ENCODE data around the gene LRMDA. TPM values are rescaled to one million over a fixed set of nuclear protein-coding genes. Genes with fewer than 3 reads are reported as not detected.

The LRMDA gene
- total and polyA plus RNA-seq, 10 of the 15 experiments (the other 5 are each of a cell fraction or from before 2014, with no cell fraction given), result 0.07 to 0.54 (median 0.29) TPM; not detected in 4

DNA sequence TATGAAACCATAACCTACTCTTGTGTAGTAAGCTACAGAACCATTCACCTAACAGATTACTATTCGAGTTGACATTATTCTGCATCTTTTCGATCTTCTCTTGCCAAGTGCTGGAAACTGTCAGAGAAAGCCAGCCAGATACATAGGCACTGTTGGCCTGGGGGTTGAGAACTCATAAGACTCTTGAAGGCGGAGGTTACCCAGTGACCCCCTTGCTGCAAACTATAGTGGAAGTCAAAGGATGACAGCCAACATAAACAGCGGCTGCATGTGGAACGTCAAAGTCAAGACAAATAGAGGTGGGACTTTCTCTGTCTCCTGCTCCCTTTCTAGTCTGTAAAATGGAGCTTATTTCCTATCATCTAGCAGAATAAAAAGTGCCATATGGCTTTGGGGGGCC lies 394.2 kb downstream of the LRMDA start:
- FAIRE-seq (no peak), ATAC-seq (no peak), DNase-seq (ENCODE audit: low read depth, low spot score) (no peak)
- ChIA-PET RAD21 (ENCODE audit: unreplicated experiment) (no interaction called here), SMC1A (ENCODE audit: uncharacterized antibody, unreplicated experiment) (interaction anchor here (1.3 to 2.1 kb wide), 2 partner anchors 13 to 20 kb away, joined by 4 to 7 read pairs; no protein-coding TSS in a partner anchor), CTCF (no interaction called here), POLR2A (no interaction called here)
- H4K20me1 ChIP-seq (ENCODE audit: control insufficient read depth, insufficient read depth), result no peaks in the 10 kb centered on the region
- no peaks in the 10 kb centered on the region for H3K79me2 ChIP-seq (ENCODE audit: control insufficient read depth, insufficient read depth, low read length)
- no peak overlapping the region for H2AFZ ChIP-seq (ENCODE audit: control insufficient read depth, low read depth, low read length)
- no peaks in the 10 kb centered on the region for H3K9me3 ChIP-seq (replicated peaks; ENCODE audit: control insufficient read depth, insufficient read depth, low read length)
- no peak overlapping the region for H3K27ac ChIP-seq (ENCODE audit: control insufficient read depth, insufficient read depth)
- no peak overlapping the region for H3K4me2 ChIP-seq (ENCODE audit: control insufficient read depth, insufficient read depth)
- no peaks in the 10 kb centered on the region for H3K4me1 ChIP-seq (ENCODE audit: control insufficient read depth, insufficient read depth, low read length)
- in situ Hi-C loops (cut with MboI) (no loop called here), intact Hi-C loops (cut with micrococcal nuclease; ENCODE audit: unreplicated experiment) (no loop called here)
- no TSS peak for BruUV-seq (replicated peaks)
- no peaks in the 10 kb centered on the region for H3K36me3 ChIP-seq (ENCODE audit: control insufficient read depth in 2 of 2, insufficient read depth in 2 of 2, low read length in 1 of 2)
- 40% methylated on average over 5 of the region's 5 CpGs for WGBS (ENCODE audit: insufficient coverage, insufficient replicate concordance, low lambda C conversion rate, missing lambda C conversion rate)
- no peaks in the 10 kb centered on the region for H3K27me3 ChIP-seq (replicated peaks in 1 of 2; ENCODE audit: control insufficient read depth in 2 of 2, insufficient read depth in 2 of 2, low read length in 1 of 2)
- no peak overlapping the region for H3K4me3 ChIP-seq
- H3K9ac ChIP-seq (ENCODE audit: control insufficient read depth, insufficient read depth, low read length), result no peak overlapping the region
- TF ChIP-seq, protein P1, sequence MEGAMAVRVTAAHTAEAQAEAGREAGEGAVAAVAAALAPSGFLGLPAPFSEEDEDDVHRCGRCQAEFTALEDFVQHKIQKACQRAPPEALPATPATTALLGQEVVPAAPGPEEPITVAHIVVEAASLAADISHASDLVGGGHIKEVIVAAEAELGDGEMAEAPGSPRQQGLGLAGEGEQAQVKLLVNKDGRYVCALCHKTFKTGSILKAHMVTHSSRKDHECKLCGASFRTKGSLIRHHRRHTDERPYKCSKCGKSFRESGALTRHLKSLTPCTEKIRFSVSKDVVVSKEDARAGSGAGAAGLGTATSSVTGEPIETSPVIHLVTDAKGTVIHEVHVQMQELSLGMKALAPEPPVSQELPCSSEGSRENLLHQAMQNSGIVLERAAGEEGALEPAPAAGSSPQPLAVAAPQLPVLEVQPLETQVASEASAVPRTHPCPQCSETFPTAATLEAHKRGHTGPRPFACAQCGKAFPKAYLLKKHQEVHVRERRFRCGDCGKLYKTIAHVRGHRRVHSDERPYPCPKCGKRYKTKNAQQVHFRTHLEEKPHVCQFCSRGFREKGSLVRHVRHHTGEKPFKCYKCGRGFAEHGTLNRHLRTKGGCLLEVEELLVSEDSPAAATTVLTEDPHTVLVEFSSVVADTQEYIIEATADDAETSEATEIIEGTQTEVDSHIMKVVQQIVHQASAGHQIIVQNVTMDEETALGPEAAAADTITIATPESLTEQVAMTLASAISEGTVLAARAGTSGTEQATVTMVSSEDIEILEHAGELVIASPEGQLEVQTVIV (IDR thresholded peaks at IDR 0.05; ENCODE audit: borderline replicate concordance, partially characterized antibody), result no peak
- TF ChIP-seq YY1 (IDR thresholded peaks at IDR 0.05; ENCODE audit: low read depth, low read length), result no peak
- TF ChIP-seq TCF12 (IDR thresholded peaks at IDR 0.05; ENCODE audit: low read depth, low read length), result no peak
- TF ChIP-seq, protein P2, sequence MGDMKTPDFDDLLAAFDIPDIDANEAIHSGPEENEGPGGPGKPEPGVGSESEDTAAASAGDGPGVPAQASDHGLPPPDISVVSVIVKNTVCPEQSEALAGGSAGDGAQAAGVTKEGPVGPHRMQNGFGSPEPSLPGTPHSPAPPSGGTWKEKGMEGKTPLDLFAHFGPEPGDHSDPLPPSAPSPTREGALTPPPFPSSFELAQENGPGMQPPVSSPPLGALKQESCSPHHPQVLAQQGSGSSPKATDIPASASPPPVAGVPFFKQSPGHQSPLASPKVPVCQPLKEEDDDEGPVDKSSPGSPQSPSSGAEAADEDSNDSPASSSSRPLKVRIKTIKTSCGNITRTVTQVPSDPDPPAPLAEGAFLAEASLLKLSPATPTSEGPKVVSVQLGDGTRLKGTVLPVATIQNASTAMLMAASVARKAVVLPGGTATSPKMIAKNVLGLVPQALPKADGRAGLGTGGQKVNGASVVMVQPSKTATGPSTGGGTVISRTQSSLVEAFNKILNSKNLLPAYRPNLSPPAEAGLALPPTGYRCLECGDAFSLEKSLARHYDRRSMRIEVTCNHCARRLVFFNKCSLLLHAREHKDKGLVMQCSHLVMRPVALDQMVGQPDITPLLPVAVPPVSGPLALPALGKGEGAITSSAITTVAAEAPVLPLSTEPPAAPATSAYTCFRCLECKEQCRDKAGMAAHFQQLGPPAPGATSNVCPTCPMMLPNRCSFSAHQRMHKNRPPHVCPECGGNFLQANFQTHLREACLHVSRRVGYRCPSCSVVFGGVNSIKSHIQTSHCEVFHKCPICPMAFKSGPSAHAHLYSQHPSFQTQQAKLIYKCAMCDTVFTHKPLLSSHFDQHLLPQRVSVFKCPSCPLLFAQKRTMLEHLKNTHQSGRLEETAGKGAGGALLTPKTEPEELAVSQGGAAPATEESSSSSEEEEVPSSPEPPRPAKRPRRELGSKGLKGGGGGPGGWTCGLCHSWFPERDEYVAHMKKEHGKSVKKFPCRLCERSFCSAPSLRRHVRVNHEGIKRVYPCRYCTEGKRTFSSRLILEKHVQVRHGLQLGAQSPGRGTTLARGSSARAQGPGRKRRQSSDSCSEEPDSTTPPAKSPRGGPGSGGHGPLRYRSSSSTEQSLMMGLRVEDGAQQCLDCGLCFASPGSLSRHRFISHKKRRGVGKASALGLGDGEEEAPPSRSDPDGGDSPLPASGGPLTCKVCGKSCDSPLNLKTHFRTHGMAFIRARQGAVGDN (IDR thresholded peaks at IDR 0.05), result no peak
- TF ChIP-seq FOXM1 (IDR thresholded peaks at IDR 0.05; ENCODE audit: low read depth, low read length), result no peak
- no peak for TF ChIP-seq ZSCAN29 (IDR thresholded peaks at IDR 0.05)
- no peak for TF ChIP-seq MEF2A (IDR thresholded peaks at IDR 0.05; ENCODE audit: insufficient read depth, low read depth, low read length)
- no peak for TF ChIP-seq KAT2A (conservative IDR thresholded peaks at IDR 0.05; ENCODE audit: control insufficient read depth, low read depth, low read length)
- TF ChIP-seq MYC (IDR thresholded peaks at IDR 0.05; ENCODE audit: insufficient read depth, insufficient read length, insufficient replicate concordance, low read length, severe bottlenecking), result no peak
- TF ChIP-seq, protein P3, sequence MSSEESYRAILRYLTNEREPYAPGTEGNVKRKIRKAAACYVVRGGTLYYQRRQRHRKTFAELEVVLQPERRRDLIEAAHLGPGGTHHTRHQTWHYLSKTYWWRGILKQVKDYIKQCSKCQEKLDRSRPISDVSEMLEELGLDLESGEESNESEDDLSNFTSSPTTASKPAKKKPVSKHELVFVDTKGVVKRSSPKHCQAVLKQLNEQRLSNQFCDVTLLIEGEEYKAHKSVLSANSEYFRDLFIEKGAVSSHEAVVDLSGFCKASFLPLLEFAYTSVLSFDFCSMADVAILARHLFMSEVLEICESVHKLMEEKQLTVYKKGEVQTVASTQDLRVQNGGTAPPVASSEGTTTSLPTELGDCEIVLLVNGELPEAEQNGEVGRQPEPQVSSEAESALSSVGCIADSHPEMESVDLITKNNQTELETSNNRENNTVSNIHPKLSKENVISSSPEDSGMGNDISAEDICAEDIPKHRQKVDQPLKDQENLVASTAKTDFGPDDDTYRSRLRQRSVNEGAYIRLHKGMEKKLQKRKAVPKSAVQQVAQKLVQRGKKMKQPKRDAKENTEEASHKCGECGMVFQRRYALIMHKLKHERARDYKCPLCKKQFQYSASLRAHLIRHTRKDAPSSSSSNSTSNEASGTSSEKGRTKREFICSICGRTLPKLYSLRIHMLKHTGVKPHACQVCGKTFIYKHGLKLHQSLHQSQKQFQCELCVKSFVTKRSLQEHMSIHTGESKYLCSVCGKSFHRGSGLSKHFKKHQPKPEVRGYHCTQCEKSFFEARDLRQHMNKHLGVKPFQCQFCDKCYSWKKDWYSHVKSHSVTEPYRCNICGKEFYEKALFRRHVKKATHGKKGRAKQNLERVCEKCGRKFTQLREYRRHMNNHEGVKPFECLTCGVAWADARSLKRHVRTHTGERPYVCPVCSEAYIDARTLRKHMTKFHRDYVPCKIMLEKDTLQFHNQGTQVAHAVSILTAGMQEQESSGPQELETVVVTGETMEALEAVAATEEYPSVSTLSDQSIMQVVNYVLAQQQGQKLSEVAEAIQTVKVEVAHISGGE (CRISPR knock-in tag; IDR thresholded peaks at IDR 0.05), result no peak
- TF ChIP-seq NR2C2 (IDR thresholded peaks at IDR 0.05; ENCODE audit: borderline replicate concordance, control insufficient read depth, insufficient read length, low read depth), result no peak
- TF ChIP-seq SP1 (IDR thresholded peaks at IDR 0.05; ENCODE audit: low read depth, low read length), result no peak

All from GM12878 (cell line).